ENCODE measurements around the gene ITCH.

Gene ITCH

DNA sequence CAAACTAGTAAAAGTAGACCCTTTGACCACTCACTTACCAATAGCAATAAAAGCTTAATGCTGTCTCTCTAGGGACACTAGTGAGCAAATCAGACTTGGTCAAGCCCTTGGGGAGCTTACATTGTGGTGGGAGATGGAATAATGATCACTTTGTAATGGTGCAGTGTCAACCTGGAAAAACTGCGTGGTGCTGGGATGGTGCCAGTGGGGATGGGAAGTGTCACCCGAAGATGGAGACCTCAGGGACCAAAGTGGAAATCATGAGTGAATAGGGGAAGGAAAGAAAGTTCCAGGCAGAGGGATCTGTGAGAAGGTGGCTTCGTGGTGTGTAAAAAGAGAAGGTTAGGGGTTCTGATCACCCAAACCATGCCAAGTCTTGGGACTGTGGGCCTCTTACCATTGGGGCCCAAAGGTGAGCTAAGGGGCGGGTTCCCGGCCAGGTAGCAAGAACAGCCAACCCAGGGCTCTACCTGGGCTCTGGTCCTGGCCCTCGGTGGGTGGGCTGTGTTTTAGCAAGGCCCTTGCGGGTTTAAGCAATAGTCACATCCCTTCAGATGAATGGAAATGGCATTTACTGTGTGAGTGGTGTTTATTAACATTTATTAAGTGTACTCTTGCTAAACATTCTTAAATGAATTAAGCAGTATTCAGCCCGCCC is 168.7 kb downstream of the ITCH start:
- no peak for DNase-seq (ENCODE audit: low spot score)

DNA sequence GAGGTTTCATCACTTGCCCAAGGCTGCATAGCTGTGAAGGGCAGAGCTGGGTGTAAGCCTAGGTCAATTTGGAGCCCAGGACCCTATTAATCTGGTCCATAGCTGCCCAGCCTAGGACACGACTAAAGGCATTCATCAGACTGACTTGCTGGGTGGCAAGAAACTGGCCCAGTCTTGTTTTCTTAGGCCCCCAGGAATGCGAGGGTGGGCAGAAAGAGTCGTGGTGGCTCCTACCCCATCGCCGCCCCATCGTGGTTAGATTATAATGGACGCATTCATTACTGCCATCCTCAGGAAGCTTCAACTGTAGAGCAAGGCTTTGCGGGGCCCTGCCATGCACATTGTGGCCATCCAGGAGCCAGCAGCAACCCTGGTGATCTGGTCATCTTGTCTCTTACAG is 169.2 kb downstream of the ITCH start:
- no peak for DNase-seq (ENCODE audit: low spot score)

DNA sequence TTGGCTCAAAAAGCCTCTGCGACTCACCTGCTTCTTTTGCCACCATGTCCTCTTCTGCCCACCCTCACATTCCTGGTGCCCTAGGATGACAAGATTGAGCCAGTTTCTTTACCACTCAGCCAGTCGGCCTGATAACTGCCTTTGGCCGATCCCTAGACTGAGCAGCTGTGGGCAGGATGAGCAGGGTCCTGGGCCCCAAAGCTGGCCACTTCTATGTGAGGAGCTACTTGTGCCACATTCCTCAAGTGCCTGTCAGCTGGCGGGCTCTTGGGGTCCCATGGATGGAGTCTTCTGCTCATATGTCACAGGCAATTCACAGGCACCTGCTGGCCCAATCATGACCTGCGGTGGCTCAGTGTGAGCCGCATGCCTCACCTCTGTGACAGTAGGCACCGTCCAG is 169.7 kb downstream of the ITCH start:
- no peak for DNase-seq (ENCODE audit: low spot score)

DNA sequence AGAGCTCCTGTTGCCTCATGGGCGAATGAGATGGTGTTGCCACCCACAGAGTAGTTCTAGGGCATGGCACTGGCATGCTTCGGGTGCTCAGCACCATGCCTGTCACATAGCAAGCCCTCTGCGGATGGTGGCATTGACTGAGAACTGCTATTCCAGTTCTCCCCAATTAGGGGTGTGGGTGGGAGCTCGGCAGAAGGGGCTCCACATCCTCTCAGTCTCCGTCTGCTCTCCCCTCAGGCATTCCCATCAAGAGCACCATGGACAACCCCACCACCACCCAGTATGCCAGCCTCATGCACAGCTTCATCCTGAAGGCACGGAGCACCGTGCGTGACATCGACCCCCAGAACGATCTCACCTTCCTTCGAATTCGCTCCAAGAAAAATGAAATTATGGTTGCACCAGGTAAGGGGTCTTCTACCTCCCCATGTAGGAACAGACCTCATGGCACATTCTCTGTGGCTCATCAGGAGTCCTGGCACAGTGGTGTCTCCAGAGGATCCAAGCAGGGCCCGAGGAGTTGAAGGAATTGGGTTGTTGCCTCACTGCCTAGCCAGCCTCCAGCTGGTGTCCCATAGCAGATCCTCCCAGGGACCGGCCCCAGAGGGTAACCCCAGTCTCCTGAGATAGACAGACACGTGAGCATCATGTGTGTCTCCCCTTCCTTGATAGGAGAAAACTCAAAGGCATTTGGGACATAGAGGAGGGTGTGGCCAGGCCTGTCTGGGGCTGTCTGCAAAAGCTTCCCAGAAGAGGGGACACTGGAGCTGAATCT is 171.5 kb downstream of the ITCH start:
- DNase-seq (ENCODE audit: low spot score) = no peak

- DNase-seq (ENCODE audit: low spot score) = no peak
These were observed 172.3 kb downstream of the ITCH start for GRCh38 chr20:34535301-34535840.

DNA sequence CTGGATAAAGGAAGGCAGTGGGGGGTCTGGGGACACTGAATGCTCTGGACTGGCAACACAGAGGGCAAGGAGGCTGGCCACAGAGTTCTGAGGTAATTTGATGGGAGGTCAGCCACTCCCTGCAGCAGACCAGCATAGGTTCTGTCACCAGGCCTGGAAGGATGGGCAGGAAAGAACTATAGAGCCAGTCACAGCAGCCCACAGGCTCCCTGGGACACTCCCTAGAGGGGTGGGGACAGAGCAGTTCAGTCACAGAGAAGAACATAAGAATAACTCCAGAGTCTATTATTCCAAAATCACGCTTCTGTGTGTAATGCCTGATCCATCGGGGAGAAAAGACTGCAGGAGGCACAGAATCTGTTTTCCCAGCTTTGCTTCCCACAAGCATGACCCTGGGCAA is 172.8 kb downstream of the ITCH start:
- DNase-seq (ENCODE audit: low spot score) = no peak

DNA sequence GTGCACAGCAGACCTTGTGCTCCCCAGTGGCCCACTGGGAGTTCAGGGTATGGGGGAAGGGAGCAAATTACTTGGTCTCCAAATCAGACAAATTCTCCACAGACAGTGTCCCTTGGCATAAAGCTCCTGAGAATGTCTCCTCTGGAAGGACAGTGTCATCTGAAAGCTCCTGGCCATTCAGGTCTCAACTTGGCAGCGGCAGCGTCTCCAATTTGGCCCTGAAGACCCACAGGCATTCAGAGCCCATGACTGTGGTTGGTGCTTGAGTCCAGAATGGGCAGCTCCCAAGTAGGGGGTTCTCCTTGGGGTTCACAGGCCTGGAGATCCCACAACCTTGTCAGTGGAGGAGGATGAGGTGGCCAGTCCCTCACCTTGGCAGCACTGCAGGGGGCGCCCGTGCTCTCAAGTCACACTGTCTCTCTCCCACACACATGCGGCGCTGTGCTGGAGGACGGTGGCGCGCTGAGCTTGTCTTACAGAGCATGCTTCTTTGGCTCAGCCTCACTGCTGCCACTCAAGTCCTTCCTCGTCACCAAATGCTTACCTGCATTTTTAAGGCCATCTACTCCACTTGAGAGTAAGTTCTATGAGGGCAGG is 173.8 kb downstream of the ITCH start:
- peak; percentile 50 for DNase-seq (ENCODE audit: low spot score)

GRCh38 chr20:34537651-34538050 is 174.6 kb downstream of the ITCH start:
- DNase-seq (ENCODE audit: low spot score) = no peak

DNA sequence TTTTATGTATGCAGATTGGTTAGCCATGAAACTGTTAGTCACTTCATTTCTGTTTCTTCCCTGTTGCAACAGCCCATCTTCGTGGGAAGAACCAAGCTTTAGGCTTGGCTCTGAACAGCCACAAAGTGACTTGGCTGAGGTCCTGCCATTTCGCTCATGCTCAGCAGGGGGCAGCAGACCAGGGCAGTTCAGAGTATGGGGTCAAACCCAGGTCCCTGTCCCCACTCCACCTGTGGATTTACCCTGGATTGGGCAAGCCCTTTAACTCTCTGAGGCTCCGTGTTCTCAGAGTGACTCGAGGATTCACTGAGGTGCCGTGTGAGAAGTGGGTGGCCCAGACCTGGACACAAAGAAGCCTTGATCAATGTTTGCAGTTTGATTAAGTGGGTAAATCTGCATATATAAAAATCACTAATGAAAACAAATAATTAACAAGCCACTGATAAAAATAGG is 175.6 kb downstream of the ITCH start:
- DNase-seq (ENCODE audit: low spot score) = no peak

- no peak for DNase-seq (ENCODE audit: low spot score)
These were observed 176.7 kb downstream of the ITCH start for GRCh38 chr20:34539756-34540155.

DNA sequence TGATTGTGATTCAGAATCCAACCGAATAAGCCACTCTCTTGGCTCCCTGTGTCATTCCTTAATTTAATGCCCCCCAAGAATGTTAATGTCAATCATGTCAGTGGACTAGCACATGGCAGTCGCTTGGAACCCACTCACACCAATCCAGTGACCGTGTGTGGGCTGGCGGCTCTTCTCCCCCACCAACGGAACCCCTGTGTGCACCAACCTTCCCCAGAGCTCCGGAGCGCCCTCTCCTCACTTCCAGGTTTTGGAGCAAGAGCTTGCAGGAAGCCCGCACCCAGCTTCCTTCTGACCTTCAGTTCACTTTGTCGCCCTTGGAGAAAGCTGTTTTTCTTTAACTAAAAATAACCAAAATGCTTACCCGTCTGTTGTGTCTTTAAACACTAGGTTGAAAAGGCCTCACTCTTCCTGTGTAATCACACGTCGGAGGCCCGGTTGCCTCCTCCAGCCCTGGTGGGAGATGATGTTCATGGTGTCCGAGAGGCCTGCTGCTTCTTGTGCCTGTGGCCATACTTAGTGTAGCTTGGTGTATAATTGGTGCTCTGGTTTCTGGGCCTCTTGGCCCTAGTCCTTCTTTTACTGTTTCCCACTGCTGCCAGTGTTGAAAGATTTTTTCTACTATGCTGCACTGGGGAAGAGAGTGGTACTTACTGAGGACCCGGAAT is 177.7 kb downstream of the ITCH start:
- no peak for DNase-seq (ENCODE audit: low spot score)

- DNase-seq (ENCODE audit: low spot score) = no peak
These were observed 178.3 kb downstream of the ITCH start for GRCh38 chr20:34541264-34541901.

- DNase-seq (ENCODE audit: low spot score) = no peak
These were observed 178.8 kb downstream of the ITCH start for GRCh38 chr20:34541917-34542316.

GRCh38 chr20:34542439-34542838 is 179.4 kb downstream of the ITCH start:
- DNase-seq (ENCODE audit: low spot score) = no peak

DNA sequence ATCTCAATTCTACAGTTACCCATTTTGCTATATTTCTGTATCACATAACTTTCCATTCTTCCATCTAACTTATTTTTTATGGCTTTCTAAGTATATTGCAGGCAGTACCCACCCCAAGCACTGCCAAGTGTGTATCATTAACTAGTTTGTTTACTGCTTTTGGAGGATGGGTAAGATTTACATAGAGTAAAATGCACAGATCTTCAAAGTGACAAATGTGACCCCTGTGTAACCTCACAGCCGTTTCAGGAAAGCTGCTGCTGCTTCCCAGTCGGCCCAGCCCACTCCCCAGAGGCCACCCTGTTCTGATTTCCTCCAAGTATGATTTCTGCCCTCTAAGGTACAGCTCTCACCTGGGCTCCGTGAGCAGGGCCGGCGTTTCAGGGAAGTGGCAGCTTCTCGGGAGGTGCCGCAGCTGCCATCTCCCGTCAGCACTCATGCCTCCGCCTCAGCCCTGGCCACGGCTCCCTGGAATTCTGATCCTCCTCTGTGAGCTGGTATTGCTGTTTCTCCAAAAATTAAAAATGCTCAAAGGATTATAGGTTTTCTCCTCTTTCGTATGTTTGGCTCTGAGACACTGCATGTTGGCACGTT is 180.5 kb downstream of the ITCH start:
- no peak for DNase-seq (ENCODE audit: low spot score)

- no peak for DNase-seq (ENCODE audit: low spot score)
These were observed 181.2 kb downstream of the ITCH start for GRCh38 chr20:34544109-34544796.

DNA sequence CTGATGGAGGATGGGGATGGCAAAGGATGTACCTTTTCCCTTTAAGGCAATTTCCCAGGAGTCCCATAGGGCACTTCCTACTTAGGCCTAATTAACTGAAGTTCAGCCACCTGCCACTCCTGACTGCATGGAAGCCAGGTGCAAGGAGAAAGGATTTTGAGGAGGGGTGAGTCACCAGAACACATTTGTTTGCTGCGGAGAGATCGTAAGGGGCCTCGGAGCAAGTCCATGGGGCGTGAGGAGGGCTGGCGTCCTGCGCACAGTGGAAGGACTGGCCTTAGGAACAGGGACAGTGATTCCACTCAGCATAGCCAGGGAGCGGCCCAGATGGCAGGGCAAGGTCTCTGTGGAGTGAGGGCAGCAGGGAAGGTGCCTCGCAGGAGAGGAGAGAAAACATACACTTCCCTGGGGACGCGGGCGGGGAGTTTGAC is 183.7 kb downstream of the ITCH start:
- no peak for DNase-seq (ENCODE audit: low spot score)

- DNase-seq (ENCODE audit: low spot score) = no peak
These were observed 185.0 kb downstream of the ITCH start for GRCh38 chr20:34547844-34548613.

DNA sequence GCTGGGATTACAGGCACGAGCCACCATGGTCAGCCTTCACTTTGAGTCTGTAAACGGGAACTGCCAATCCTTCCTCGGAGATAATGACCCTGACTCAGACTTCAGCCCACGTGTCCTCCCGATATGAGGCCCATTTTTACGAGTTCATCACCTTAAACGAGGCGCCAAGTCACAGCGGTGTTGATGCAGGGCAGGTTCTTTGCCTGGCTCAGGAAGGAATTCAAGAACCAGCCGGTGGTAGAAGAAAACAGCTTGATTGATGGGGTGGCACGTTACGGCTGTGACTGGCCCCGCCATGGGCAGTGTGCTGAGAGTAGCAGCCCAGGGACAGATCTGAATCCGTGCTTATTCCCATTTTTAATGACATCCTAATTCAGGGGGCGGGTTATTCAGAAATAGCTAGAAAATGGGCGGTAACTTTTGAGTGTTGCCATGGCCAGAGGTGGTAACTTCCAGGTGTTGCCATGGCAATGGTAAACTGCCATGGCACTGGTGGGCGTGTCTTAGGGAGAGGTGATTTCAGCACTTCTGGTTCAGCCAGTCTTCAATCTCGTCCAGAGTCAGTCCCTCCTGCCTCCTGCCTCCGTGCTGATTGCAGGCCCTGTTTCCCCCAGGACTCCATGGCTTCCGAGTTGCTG is 186.3 kb downstream of the ITCH start:
- DNase-seq (ENCODE audit: low spot score) = no peak

DNA sequence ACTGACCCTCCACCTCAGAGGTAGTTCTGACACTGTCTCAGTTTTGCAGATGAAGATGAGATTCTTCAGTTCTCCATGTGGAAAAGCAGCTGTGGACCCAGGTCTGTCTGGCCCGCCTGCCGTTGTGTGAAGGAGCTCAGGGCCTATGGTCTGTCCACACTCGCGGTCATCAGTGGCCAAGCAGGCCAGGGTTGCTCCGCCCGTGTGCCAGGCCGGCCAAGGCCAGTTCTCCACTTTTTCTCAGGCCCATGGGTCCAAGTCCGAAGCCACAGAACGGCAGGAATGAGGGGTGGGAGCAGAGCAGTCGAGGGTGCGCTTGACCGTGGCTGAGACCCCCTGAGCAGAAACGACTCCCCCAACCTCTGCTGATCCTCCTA is 186.8 kb downstream of the ITCH start:
- no peak for DNase-seq (ENCODE audit: low spot score)
